Neural crest cell (in vitro differentiated cells): ENCODE data around the gene HYAL1. TPM values are rescaled to one million over a fixed set of nuclear protein-coding genes. Genes with fewer than 3 reads are reported as not detected.
A peak's percentile ranks its signal among the peaks of the same experiment; 100 is the strongest.
"Not testable (repeated sequence)": the region's sequence is repeated elsewhere in the genome, so short reads cannot be mapped to it uniquely, and the experiment has no call there.

Source experiments
- DNase-seq: peaks from one replicate; pipeline ENCODE4 v3.0.0; 2021; ENCODE audit warnings: low read depth, mixed read lengths, low spot score
- H3K27ac Mint-ChIP-seq: one replicate; pipeline ENCODE4 v1.8.0; 2021; ENCODE audit warnings: mild to moderate bottlenecking, mixed read lengths; ENCODE audit not compliant: unreplicated experiment
- H3K27me3 Mint-ChIP-seq: 2 replicates; pipeline ENCODE4 v1.8.0; 2021; ENCODE audit warnings: low read depth, mild to moderate bottlenecking, mixed read lengths
- H3K36me3 Mint-ChIP-seq: 2 replicates; pipeline ENCODE4 v1.8.0; 2021; ENCODE audit warnings: low read depth, mild to moderate bottlenecking, mixed read lengths
- H3K4me1 Mint-ChIP-seq: 2 replicates; pipeline ENCODE4 v1.8.0; 2021; ENCODE audit warnings: mixed read lengths
- H3K4me3 Mint-ChIP-seq: one replicate; pipeline ENCODE4 v1.8.0; 2021; ENCODE audit warnings: mild to moderate bottlenecking, mixed read lengths
- H3K9me3 Mint-ChIP-seq: 2 replicates; pipeline ENCODE4 v1.8.0; 2021; ENCODE audit warnings: mixed read lengths
- total RNA-seq: library from RNA; stranded (reverse); gene quantifications from 2 replicates; pipeline ENCODE4 v1.2.1, GENCODE V29; 2021
- TF ChIP-seq, protein P1 (sequence below): fragments of 200-600 bp; sonication (generic); conservative IDR thresholded peaks from 2 replicates; pipeline ENCODE4 v1.5.0; 2021; ENCODE audit warnings: antibody characterized with exemption, mild to moderate bottlenecking

HYAL1 gene
- total RNA-seq, 1 donor from 2014 or later, result 2.5 TPM

- DNase-seq, result no peak
- no peaks in the 10 kb centered on the region for H3K9me3 Mint-ChIP-seq
- no peak overlapping the region for H3K27ac Mint-ChIP-seq
- no peaks in the 10 kb centered on the region for H3K36me3 Mint-ChIP-seq
- H3K4me1 Mint-ChIP-seq, result peaks cover 6% of the 10 kb centered on the region
- TF ChIP-seq, protein P1, sequence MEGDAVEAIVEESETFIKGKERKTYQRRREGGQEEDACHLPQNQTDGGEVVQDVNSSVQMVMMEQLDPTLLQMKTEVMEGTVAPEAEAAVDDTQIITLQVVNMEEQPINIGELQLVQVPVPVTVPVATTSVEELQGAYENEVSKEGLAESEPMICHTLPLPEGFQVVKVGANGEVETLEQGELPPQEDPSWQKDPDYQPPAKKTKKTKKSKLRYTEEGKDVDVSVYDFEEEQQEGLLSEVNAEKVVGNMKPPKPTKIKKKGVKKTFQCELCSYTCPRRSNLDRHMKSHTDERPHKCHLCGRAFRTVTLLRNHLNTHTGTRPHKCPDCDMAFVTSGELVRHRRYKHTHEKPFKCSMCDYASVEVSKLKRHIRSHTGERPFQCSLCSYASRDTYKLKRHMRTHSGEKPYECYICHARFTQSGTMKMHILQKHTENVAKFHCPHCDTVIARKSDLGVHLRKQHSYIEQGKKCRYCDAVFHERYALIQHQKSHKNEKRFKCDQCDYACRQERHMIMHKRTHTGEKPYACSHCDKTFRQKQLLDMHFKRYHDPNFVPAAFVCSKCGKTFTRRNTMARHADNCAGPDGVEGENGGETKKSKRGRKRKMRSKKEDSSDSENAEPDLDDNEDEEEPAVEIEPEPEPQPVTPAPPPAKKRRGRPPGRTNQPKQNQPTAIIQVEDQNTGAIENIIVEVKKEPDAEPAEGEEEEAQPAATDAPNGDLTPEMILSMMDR, result no peak
- no peak overlapping the region for H3K4me3 Mint-ChIP-seq
- no peaks in the 10 kb centered on the region for H3K27me3 Mint-ChIP-seq
Measured at GRCh38 chr3:50286322-50287227, 16.8 kb downstream of the HYAL1 start.

GRCh38 chr3:50284121-50284520, 19.3 kb downstream of the HYAL1 start:
- not testable (repeated sequence) for DNase-seq, H3K27me3 Mint-ChIP-seq, H3K27ac Mint-ChIP-seq, H3K36me3 Mint-ChIP-seq, H3K4me1 Mint-ChIP-seq, H3K9me3 Mint-ChIP-seq
- peak overlapping the region; percentile 34 for H3K4me3 Mint-ChIP-seq

- Mint-ChIP-seq H3K27me3 (peaks cover 17% of the 10 kb centered on the region), H3K36me3 (no peaks in the 10 kb centered on the region), H3K4me3 (no peak overlapping the region), H3K27ac (no peak overlapping the region), H3K9me3 (no peaks in the 10 kb centered on the region), H3K4me1 (peaks cover 15% of the 10 kb centered on the region)
- no peak for DNase-seq
- TF ChIP-seq, protein P1, result no peak
Measured at GRCh38 chr3:50279255-50280016, 23.9 kb downstream of the HYAL1 start.

GRCh38 chr3:50278880-50279224, 24.5 kb downstream of the HYAL1 start, which contains the start of gene LSMEM2:
TSS of gene LSMEM2 (plus strand) at chr3:50279087. CDS start at chr3:50279114, 27 bp downstream.
- H3K27me3 Mint-ChIP-seq, result peaks cover 23% of the 10 kb centered on the region
- H3K27ac Mint-ChIP-seq, result no peak within 1 kb of the TSS

DNA sequence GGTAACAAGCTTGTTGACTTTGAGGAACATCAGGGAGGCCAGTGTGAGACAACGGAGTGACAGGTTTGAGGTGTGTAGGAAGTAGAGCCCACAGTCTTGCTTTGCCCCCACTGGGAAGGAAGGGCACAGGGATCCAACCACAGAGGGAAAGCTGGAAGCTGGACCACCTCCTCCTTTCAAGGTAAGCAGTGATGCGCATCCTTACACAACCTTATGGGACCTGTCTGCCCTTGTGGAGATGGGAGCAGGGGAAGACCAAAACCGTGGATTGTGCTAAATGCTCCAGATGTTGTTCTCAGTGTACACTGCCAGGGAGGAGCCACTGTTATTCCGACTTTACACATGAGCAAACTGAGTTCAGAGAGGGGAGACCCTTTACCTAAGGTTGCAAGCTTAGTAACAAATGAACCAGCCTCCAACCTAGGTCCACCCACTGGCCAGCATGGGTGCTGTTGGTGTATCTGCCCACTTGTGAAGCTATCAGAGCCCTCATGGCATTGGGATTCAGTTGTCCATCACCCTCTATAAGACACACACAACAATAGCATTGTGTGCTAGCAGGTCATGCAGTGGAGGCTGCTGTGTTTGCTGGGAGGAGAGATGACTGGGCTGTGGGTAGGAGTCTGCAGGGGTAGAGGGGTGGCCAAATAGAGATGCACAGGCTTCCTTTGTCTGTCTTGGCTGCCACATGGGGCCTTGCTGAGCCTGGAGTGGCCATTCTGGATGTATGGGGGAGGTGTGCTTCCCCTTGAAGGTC, 25.1 kb downstream of the HYAL1 start:
- no peak overlapping the region for H3K4me3 Mint-ChIP-seq
- DNase-seq, result no peak
- no peak overlapping the region for H3K27ac Mint-ChIP-seq
- H3K4me1 Mint-ChIP-seq, result peaks cover 20% of the 10 kb centered on the region
- no peaks in the 10 kb centered on the region for H3K36me3 Mint-ChIP-seq
- H3K27me3 Mint-ChIP-seq, result peaks cover 26% of the 10 kb centered on the region
- H3K9me3 Mint-ChIP-seq, result no peaks in the 10 kb centered on the region
- TF ChIP-seq, protein P1, result no peak

More at GRCh38 chr3:50278880-50279224, 24.5 kb downstream of the HYAL1 start, which contains the start of gene LSMEM2:
- TF ChIP-seq, protein P1, result no peak
- no peaks in the 10 kb centered on the region for H3K36me3 Mint-ChIP-seq
- no peak within 1 kb of the TSS for H3K4me3 Mint-ChIP-seq
- no peaks in the 10 kb centered on the region for H3K9me3 Mint-ChIP-seq
- H3K4me1 Mint-ChIP-seq, result peaks cover 20% of the 10 kb centered on the region
- no peak for DNase-seq
